ENCODE data around the gene SPATS1. TPM values are rescaled to one million over a fixed set of nuclear protein-coding genes. Genes with fewer than 3 reads are reported as not detected.
"Not testable (repeated sequence)": the region's sequence is repeated elsewhere in the genome, so short reads cannot be mapped to it uniquely, and the experiment has no call there.

Gene SPATS1
- total RNA-seq, 6 experiments from 2014 or later = not detected

DNA sequence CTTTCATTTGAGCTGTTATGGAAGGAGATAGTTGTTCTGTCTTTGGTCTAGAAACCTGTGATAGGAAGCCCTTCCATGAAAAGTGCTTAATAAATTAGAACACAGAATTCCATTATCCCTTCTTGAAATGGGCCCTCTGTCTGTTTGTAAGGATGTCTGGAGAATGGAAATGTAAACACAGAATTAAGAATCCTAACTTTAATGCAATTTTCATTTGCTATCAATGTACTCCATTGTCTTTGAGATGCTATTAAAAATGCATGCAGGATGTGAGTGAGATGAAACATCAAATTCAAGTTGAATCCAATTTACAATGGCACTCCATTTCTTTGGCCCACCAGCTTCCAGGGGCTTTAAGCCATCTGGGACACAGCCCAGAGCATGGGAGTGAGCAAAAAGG lies 15.4 kb upstream of the SPATS1 start:
- Histone ChIP-seq H3K27me3 (no peaks in the 10 kb centered on the region), H3K9me3 (no peaks in the 10 kb centered on the region), H3K4me1 (no peaks in the 10 kb centered on the region), H3K4me3 (no peak overlapping the region), H3K27ac (no peak overlapping the region), H3K36me3 (no peaks in the 10 kb centered on the region)
- intact Hi-C loops (cut with DNase I) = no loop called here
- DNase-seq = no peak
- ATAC-seq = no peak
- TF ChIP-seq POLR2A (IDR thresholded peaks at IDR 0.05) = no peak
- TF ChIP-seq, protein P1, sequence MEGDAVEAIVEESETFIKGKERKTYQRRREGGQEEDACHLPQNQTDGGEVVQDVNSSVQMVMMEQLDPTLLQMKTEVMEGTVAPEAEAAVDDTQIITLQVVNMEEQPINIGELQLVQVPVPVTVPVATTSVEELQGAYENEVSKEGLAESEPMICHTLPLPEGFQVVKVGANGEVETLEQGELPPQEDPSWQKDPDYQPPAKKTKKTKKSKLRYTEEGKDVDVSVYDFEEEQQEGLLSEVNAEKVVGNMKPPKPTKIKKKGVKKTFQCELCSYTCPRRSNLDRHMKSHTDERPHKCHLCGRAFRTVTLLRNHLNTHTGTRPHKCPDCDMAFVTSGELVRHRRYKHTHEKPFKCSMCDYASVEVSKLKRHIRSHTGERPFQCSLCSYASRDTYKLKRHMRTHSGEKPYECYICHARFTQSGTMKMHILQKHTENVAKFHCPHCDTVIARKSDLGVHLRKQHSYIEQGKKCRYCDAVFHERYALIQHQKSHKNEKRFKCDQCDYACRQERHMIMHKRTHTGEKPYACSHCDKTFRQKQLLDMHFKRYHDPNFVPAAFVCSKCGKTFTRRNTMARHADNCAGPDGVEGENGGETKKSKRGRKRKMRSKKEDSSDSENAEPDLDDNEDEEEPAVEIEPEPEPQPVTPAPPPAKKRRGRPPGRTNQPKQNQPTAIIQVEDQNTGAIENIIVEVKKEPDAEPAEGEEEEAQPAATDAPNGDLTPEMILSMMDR (IDR thresholded peaks at IDR 0.05) = no peak

DNA sequence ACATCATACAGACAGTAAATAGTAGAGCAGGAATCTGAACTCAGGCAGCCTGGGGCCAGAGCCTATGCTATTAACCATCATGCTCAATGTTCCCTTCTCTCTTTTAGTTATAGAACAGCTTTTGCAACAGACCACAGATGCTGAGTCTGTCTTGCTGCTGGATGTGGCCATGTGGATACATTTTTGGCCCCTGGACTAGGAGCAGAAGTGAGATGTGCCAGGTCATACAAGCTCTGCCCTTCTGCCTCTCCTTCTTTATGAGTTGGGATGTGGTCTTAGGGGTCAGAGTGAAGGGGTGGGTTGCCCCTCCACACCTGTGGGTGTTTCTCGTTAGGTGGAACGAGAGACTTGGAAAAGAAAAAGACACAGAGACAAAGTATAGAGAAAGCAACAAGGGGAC lies 14.7 kb upstream of the SPATS1 start:
- no peak for DNase-seq
- WGBS (ENCODE audit: insufficient coverage, low coverage, low lambda C conversion rate, missing lambda C conversion rate) = 19% methylated on average over 2 of the region's 2 CpGs

DNA sequence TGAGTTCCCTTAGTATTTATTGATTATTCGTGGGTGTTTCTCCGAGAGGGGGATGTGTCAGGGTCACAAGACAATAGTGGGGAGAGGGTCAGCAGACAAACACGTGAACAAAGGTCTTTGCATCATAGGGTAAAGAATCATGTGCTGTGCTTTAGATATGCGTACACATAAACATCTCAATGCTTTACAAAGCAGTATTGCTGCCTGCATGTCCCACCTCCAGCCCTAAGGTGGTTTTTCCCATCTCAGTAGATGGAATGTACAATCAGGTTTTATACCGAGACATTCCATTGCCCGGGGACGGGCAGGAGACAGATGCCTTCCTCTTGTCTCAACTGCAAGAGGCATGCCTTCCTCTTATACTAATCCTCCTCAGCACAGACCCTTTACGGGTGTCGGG lies 14.2 kb upstream of the SPATS1 start:
- H3K27ac ChIP-seq; H3K36me3 ChIP-seq; DNase-seq; H3K4me3 ChIP-seq; H3K9me3 ChIP-seq; ATAC-seq; intact Hi-C loops (cut with DNase I); H3K4me1 ChIP-seq; H3K27me3 ChIP-seq: not testable (repeated sequence)
- 41% methylated on average over 4 of the region's 9 CpGs for WGBS (ENCODE audit: insufficient coverage, low coverage, low lambda C conversion rate, missing lambda C conversion rate)

More for the DNA sequence above, 14.7 kb upstream of the SPATS1 start:
- no peaks in the 10 kb centered on the region for H3K9me3 ChIP-seq
- no peaks in the 10 kb centered on the region for H3K27me3 ChIP-seq
- H3K36me3 ChIP-seq = no peaks in the 10 kb centered on the region
- H3K27ac ChIP-seq = no peak overlapping the region
- ATAC-seq = no peak
- intact Hi-C loops (cut with DNase I) = no loop called here
- H3K4me3 ChIP-seq = no peak overlapping the region
- no peaks in the 10 kb centered on the region for H3K4me1 ChIP-seq
- no peak for TF ChIP-seq POLR2A (IDR thresholded peaks at IDR 0.05)
- TF ChIP-seq, protein P1 (IDR thresholded peaks at IDR 0.05) = no peak

DNA sequence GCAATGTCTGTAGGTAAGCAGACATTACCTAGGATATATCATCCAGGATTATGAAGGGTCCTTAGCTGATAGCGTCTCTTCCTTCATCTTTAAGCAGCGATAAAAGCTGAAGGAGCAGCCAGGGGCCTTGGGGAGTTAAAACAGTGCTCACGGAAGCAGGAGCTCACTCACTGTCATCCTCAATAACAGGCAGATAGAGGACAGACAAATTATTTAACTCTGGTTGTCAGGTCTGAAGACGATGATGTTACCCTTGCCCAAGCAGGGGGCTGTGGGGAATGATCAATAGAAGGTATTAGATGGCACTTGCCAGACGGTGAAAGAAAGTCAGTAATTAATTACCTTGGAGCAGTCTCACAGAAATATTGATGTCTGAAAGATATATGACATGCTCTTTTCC lies 12.6 kb upstream of the SPATS1 start:
- H3K27me3 ChIP-seq = no peaks in the 10 kb centered on the region
- no peak for ATAC-seq
- no peak for DNase-seq
- no peak for TF ChIP-seq POLR2A (IDR thresholded peaks at IDR 0.05)
- TF ChIP-seq, protein P1 (IDR thresholded peaks at IDR 0.05) = no peak
- no peak overlapping the region for H3K4me3 ChIP-seq
- H3K36me3 ChIP-seq = no peaks in the 10 kb centered on the region
- 54% methylated on average over 5 of the region's 5 CpGs for WGBS (ENCODE audit: insufficient coverage, low coverage, low lambda C conversion rate, missing lambda C conversion rate)
- H3K4me1 ChIP-seq = no peaks in the 10 kb centered on the region
- intact Hi-C loops (cut with DNase I) = no loop called here
- no peaks in the 10 kb centered on the region for H3K9me3 ChIP-seq
- H3K27ac ChIP-seq = no peak overlapping the region

DNA sequence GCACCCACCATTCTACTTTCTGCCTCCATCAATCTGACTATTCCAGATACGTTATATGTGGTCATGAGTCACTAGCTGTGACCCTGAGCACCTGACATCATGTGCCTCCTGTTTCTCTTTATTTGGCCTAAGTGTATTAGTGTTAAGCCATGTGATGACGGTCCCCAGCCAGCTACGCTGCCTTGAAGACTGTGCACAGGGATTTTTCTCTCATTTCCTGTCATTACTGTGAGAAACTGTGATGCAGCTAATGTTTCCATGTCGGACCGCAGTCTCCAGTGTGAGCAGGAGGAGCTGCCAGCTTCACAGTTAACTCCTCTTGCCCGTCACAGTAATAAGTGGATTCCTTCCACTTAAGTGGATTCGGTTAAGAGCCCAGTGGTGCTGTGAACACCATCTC lies 9.9 kb upstream of the SPATS1 start:
- no peaks in the 10 kb centered on the region for H3K4me1 ChIP-seq
- H3K27me3 ChIP-seq = no peaks in the 10 kb centered on the region
- DNase-seq (no peak), ATAC-seq (no peak)
- intact Hi-C loops (cut with DNase I) = no loop called here
- H3K9me3 ChIP-seq = no peaks in the 10 kb centered on the region
- no peak overlapping the region for H3K4me3 ChIP-seq
- H3K27ac ChIP-seq = no peak overlapping the region
- 73% methylated on average over 7 of the region's 7 CpGs for WGBS (ENCODE audit: insufficient coverage, low coverage, low lambda C conversion rate, missing lambda C conversion rate)
- H3K36me3 ChIP-seq = no peaks in the 10 kb centered on the region
- no peak for TF ChIP-seq POLR2A (IDR thresholded peaks at IDR 0.05)
- TF ChIP-seq, protein P1 (IDR thresholded peaks at IDR 0.05) = no peak
